Endometrial microvascular endothelial cells (primary cell): ENCODE data around the gene GASK1A. TPM values are rescaled to one million over a fixed set of nuclear protein-coding genes. Genes with fewer than 3 reads are reported as not detected.

ENCODE experiments used
- in situ Hi-C: cut with HindIII; loops from 2 replicates; pipeline ENCODE4 v1.10.0; 2017; ENCODE audit warnings: low sequenced_read_pairs, low pct_unique_long_range_greater_than_20kb; ENCODE audit errors: inconsistent ontology term
- total RNA-seq: library from RNA; depleted of rRNA; stranded (reverse); fragments of >200 nt; gene quantifications from one replicate; pipeline ENCODE4 v1.2.3, GENCODE V29; 2015; ENCODE audit errors: inconsistent ontology term

The GASK1A gene
- total RNA-seq, 1 donor from 2014 or later: not detected

DNA sequence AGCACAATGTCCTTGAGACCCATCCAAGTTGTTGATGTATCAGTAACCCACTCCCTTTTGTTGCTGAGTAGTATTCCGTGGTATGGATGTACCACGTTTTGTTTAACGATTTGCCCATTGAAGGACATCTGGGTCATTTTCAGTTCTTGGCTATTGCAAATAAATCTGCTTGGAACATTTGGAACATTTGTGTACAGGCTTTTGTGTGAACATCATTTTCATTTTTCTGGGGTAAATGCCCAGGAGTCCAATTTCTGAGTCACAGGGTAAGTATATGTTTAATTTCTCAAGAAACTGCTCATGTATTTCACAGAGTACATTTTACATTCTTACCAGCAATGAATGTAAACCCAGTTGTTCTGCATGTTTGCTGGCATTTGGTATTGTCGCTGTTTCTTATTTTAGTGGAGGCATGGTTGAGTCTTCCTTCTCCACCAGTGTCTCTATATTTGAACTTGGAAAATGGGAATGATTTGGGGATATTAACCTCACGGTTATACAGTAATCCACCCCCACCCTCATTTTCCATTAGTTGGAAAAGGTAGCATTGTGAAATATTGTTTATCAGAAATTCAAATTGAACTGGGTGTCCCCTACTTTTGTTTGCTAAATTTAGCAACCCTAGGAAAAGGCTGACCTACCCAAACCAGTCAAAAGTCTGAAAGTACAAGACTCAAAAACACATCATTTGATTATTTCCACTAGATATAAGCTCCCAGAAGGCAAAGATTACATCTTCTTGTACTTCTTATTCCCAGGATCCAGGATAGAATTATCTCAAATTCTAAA is 96.0 kb downstream of the GASK1A start:
- in situ Hi-C loops: no loop called here

DNA sequence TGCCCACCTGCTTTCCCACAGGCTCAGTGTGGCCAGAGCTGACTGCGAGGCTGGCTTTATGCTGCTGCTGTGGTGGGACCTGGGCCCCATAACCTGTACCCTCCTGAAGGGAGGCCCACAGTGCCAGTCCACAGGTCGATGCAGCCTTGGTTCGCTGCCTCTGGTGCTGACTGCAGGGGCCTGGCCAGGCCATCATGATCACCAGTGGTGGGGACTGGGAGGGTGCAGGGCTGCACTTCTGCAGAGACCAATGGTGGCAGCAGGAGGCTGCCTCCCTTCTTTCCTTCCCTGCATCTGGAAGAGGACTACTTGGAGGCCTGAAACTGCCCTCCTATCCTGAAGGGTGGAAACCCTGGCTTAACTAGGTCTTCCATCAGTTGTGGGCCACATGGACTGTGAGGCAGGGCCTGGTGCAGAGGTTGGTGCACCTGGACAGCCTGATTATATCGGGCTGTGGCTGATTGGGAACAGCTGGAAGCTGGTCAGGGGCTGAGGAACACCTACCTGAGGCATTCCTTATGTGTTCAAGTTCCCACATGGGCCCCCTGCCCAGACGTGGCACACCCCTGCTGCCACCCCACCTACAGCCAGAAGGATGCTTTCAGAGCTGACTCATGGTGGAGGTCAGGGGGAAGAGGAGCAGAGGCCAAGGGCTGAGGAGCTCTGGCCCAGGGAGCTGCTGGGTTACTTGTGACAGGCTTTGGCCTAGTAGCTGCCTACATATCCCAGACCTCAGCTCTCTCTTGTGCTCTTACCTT is 97.0 kb downstream of the GASK1A start:
- in situ Hi-C loops: no loop called here

DNA sequence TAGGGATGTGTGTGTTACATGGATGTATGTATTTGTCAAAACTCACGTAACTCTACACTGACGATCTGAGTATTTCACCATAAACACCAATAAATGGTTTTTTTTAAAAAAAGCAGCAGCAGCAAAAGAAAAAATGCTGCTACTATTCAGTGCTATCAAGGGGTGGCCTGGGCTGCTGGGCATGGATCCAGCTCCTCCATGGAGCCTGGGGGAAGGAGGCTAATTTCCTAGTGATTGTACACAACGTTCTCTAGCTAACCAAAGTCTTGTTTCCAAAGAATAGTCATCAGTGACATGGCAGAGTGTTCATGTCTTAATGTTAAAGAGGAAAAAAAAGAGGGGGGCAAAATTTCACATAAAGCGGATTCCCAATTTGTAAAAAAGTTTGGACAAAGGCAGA is 97.7 kb downstream of the GASK1A start:
- in situ Hi-C loops: no loop called here

DNA sequence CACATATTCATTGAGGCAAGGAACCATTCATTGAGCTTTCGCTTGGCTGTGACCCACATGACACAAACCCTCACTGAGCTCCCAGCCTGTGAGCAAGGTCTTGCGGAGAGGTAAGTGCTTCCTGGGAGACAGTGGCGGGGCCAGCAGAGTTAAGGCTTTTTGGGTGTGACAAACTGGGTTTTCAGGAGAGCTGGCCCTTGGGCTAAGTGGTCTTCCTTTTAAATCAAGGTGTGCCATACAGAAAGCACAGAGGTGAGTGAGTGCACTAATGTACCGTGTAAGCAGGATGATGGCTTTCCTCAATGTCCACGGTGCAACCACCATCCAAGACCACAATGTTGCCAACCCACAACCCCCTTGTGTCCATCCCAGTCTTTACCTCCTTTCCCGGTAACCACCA is 98.2 kb downstream of the GASK1A start:
- in situ Hi-C loops: no loop called here

DNA sequence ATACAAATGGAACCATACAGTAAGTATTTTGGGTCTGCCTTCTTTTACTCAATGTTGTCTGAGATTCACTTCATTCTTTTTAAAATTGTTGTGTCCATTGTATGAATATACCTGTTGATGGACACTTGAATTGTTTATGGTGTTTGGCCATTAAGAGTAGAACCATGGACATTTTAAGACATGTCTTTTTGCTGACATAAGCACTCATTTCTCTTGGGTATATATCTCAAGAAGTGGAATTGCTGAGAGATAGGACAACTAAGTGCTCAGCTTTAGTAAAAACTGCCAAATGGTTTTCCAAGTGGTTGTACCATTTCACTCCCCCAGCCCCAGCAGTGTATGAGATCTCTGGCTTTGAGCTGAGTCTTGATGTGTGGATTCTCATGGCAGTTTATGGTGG is 98.6 kb downstream of the GASK1A start:
- in situ Hi-C loops: no loop called here

DNA sequence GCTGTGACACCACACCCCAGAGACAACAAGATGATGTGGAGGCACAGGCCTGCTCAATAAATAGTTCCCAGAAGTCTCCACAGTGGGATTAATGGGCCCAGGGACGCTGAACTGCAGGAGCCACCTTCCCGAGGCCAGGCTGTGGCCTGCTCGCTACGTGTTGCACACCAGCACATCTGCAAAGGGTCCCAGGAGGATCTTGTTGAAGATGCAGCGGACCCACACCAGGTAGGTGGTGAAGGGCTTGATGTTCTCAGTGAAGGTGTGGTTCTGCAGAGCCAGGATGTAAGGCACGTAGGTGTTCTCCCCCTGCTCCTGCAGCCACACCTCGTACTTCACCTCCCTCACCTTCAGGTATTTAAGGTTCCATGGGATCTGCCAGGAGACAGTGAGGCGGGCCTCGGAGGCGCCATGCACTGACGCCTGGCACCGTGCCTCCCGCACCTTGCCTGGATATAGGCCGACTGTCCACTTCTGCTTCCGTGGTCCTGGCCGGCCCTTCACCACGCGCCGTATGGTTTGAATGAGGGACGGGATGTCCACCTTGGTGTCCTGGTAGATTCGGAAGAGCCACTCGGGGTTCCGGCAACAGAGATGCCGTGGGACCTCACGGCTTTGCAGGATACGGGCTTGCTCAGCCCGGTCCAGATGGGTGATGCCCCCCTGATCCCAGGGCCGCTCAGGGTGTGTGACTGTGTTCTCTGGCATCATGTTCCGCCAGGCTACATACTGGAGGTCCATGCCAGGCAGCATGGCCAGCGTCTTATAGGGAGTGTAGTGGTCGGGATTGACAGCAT is 100.6 kb downstream of the GASK1A start:
- in situ Hi-C loops: no loop called here

DNA sequence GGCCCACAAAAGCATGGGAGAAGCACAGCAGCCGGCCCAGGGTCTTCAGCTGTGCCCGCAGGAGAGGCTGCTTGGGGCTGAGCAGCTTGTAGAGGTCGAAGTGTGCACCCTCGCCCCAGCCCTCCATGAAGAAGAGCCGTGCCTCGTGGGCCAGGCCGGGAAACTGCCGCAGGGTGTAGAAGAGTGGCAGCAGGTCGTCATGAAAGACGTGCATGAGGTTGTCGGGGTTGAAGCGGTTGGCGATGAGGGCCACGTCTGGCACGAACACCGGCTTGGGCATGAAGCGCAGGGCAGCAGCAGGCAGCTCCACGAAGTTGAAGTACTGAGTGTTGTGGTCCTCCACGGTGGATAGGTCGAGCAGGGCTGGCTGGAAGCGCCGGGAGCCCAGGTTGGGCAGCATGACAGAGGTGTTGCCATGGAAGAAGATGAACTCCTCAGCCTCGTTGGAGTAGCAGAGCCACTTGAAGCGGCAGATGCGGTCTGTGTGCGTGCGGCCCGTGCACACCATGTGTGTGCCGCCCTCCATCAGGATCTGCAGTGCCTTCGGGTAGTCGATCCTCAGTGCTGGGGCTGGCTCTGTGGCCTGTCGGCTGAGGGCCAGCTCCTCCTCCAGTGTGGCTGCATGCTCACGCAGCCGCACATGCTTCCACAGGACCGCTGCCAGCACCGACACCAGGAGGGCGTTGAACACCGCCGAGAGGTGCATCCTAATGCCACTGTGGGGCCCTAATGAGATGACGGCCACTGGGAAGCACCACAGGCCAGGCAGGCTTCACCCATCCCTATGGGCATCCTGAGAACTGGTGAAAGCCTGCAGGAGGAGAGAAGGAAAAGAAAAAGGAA is 101.8 kb downstream of the GASK1A start:
- in situ Hi-C loops: no loop called here

DNA sequence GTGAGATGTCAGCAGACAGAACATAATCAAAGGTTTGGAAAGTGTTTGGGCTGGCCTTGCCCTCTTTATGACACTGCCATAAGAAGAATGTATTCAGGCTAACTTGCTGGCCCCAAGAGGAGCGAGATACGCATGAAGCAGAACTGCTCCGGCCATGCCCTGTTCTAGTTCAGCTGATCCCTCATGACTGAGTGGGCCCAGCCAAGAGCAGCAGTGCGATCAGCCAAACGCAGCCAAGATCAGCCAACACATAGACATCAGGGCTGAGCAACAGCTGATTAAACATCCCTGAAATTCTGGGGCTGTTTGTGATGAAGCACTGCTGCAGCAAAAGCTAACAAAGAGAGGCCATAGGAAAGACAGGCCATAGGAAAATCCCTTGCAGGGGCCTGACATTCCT is 102.7 kb downstream of the GASK1A start:
- in situ Hi-C loops: no loop called here

DNA sequence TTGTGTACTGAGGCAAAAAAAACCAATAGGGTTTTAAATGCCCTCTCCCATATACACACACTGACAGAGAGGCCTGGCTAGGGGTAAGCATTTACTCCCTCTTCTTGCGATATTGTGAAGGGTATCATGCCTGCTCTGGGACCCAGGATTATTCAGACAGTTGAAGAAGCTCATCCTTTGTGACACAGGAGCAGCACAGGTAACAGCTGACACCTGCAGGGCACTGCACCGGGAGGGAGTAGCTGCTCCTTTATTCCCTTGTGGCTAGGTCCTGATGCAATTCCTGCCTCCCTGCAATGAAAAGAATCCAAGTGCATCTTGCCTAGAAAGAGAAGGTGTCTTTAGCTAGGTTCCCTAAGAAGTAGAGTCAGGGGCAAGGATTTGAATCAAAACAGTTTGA is 103.3 kb downstream of the GASK1A start:
- in situ Hi-C loops: no loop called here

DNA sequence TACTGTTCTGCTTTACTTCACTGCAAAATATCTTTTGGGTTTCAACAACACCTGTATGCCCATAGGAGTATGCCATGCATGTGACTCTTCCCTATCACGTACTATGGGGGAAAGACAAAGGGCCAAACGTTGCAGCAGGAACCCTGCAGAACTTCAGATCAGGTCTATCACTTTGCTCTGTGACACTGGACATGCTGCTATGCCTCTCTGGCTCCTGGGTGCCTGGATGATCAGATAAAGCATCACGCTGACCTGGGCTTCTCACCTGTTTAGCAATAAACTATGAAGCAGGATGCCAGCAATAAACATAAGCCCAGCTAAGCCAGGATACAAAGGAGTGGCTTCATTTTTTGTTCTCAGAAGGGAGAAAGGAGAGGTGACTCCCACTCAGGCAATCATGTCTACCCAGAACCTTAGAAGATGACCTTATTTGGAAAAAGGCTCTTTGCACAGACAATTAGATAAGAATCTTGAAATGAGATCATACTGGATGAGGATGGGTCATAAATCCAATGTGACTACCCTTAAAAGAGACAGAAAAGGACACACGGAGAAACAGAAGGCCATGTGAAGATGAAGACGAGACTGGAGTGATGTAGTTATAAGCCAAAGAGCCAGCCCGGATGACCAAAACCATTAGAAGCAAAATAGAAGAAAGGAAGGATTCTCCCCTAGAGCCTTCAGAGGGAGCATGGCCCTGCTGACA is 107.5 kb downstream of the GASK1A start:
- in situ Hi-C loops: no loop called here

DNA sequence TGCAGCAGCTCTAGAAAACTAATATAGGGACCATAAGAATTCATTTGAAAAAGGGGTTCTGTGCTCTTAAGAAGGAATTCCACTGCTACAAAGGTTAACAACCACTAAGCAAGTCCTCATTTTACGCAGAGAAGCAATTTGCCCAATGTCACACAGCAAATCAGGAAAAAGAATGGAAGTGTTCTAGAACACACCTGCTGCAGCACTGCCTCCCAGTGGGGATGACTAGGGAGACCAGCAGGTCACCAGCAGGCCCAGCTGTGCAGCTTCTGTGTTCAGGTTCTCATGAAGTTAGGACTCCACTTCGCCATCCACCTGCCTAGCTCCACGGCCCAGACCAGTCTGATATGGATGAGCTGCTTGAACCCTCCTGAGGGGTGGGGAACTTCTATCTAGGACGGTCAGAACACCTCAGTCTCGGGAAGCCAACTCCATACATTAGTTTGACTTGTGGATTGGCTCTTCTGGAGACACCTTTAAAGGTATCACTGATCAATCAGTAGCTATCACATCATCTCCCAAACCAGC is 108.2 kb downstream of the GASK1A start:
- in situ Hi-C loops: no loop called here

DNA sequence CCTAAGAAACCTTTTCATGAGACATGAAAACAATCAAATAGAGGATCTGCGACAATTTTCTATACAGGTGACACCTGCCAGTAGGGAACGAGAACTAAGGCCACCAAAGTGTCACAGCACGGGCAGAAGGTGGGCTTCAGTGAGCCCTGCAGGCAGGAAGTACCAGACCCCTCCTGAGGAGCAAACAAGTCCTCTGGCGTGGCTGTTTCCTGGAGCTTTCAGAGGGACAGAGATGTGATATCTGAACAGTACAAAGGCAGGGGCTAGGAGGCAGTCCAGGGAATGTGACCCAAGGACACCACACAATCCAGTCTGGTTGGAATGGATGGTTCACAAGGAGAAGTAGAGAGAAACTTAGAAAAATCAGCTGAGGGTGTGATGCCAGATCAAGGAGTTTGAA is 110.0 kb downstream of the GASK1A start:
- in situ Hi-C loops: no loop called here

DNA sequence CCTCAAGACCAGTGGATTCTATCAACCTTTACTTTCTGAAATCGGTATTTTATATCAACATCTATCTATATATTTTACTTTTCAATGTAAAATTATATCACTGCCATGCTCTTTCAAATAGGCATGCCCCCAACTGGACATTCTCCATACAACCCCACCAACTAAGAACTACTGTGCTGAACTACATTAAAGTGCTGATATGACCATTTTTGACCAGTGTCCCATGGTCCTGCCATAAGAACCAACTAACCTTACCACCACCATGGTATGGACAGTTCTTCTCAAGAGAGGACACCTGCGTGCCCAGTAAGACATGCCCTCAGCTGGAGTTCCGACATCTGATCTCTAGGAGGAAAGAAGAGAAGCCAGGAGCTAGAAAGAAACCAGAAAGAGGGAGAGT is 111.1 kb downstream of the GASK1A start:
- in situ Hi-C loops: no loop called here

DNA sequence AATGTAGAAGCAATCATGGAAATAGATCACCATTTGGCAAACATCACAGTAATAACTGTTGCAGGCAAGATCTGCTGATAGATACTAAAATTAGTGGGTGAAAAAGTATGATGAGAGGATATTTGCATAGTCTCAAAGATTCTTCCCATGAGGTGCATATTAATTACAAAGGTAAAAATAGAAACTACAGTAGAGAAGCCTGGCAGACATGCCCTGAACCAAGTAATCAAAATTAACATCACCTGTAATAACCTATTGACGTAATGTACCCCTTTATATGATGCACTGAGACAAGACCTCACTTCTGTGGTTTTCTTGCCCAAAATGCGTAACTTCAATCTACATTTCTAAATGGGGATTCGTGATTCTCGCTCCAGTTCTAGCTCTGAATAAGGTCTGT is 112.4 kb downstream of the GASK1A start:
- in situ Hi-C loops: no loop called here

DNA sequence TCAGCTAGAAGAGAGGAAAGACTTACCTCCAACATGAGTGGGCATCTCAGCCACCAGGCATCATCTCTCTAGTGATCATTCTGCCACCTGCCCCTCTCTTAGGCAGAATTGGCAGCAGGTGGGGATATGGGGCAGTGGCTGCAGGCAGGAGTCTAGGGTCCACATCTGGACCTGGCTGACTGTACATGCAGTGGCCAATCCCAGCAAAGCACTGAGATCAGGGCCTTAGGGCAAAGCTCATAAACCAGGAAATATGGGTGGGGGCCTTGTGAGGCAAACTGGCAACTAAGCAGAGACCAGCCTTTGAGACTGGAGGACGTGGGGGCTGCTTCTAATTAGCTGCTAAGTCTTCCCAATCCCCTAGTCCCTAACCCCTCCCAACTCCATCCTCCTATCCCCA is 113.9 kb downstream of the GASK1A start:
- in situ Hi-C loops: no loop called here

DNA sequence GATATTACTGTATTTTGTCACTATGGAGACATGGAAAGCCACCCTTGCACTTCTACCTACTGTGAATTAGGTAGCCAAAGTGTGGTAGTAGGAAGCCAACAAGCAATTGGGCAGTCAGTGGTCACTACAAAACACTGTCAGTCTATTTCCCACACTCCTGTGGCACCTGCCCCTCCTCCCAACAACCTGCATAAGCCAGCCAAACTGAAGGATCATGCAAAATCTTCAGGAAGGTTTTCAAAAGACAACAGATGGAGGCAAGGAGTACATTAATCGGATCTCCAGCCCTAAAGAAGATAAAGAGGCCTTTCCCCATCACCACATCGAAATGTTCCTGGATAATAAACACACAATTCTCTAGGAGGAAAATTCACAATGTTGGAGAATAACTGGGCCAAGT is 114.9 kb downstream of the GASK1A start:
- in situ Hi-C loops: no loop called here

DNA sequence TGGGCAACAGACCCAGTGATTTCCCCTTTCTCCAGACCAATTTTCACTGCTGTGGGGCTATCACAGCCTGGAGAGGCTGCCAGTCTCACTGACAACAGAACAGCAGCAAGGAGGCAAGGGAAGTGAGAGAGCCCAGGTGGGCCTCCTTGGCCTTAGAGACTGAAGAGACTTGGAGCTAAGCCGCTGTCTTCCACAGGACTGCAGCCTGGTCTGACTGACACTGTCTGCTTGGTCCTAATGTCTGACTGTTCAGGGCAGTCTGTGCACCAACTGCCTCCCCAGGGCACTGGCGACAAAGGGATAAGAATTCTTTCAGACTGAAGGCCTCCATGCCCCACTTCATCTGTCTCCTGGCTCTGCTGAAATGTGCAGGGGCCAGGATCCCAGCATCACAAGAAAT is 115.3 kb downstream of the GASK1A start:
- in situ Hi-C loops: no loop called here

DNA sequence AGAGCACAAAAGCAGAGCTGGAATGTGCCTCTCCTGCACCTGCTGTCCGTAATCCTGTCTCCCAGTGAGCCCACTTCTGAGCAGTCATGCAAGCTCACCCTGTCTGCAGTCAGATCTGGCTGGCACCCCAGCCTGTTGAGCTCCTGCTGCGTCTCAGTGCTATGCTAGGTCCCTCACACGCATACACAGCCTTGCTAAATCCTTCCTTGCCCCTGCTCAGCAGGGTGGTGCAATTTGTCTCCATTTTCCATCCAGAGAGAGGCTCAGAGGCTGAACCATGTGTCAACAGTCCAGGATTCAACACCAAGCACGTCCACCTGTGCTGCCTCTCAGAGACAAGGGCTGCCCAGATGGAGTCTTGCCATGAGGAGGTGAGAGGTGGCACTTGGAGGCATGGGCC is 115.7 kb downstream of the GASK1A start:
- in situ Hi-C loops: no loop called here
